HG03039 (cell line): ENCODE measurements around the gene SORL1.

Experiments used
- ATAC-seq: cut with Tn5 transposase; IDR thresholded peaks from one replicate; pipeline ENCODE4 v1.9.1; 2021; ENCODE audit warnings: mild to moderate bottlenecking, moderate library complexity; ENCODE audit not compliant: unreplicated experiment

SORL1 gene

GRCh38 chr11:121429556-121429955 is 22.6 kb upstream of the SORL1 start:
- no peak for ATAC-seq

GRCh38 chr11:121431820-121432526 is 20.1 kb upstream of the SORL1 start:
- no peak for ATAC-seq

- no peak for ATAC-seq
Observed at GRCh38 chr11:121435132-121435531, 17.0 kb upstream of the SORL1 start.

- ATAC-seq, result no peak
Observed at GRCh38 chr11:121435551-121436511, 16.3 kb upstream of the SORL1 start.

- no peak for ATAC-seq
Observed at GRCh38 chr11:121437018-121437685, 15.0 kb upstream of the SORL1 start.

- ATAC-seq, result no peak
Observed at GRCh38 chr11:121437686-121438078, 14.4 kb upstream of the SORL1 start.

- ATAC-seq, result no peak
Observed at GRCh38 chr11:121439337-121439736, 12.8 kb upstream of the SORL1 start.

- no peak for ATAC-seq
Observed at GRCh38 chr11:121439759-121440158, 12.4 kb upstream of the SORL1 start.

- ATAC-seq, result no peak
Observed at GRCh38 chr11:121441521-121441920, 10.6 kb upstream of the SORL1 start.

- ATAC-seq, result no peak
Observed at GRCh38 chr11:121443688-121444275, 8.3 kb upstream of the SORL1 start.

- ATAC-seq, result no peak
Observed at GRCh38 chr11:121444526-121444925, 7.6 kb upstream of the SORL1 start.

GRCh38 chr11:121445071-121445768 is 6.9 kb upstream of the SORL1 start:
- ATAC-seq, result no peak

- ATAC-seq, result no peak
Observed at GRCh38 chr11:121446752-121447156, 5.4 kb upstream of the SORL1 start.

GRCh38 chr11:121448011-121448410 is 4.1 kb upstream of the SORL1 start:
- ATAC-seq, result no peak

- no peak for ATAC-seq
Observed at GRCh38 chr11:121448431-121448941, 3.6 kb upstream of the SORL1 start.

- no peak for ATAC-seq
Observed at GRCh38 chr11:121449123-121449522, 3.0 kb upstream of the SORL1 start.

GRCh38 chr11:121449626-121450025 is 2.5 kb upstream of the SORL1 start:
- ATAC-seq, result no peak

GRCh38 chr11:121450401-121450800 is 1.7 kb upstream of the SORL1 start:
- ATAC-seq, result no peak

GRCh38 chr11:121451178-121451985 is 732 bp upstream of the SORL1 start:
- ATAC-seq, result no peak
